Measurements from ENCODE around the gene TNFSF18.

The TNFSF18 gene

DNA sequence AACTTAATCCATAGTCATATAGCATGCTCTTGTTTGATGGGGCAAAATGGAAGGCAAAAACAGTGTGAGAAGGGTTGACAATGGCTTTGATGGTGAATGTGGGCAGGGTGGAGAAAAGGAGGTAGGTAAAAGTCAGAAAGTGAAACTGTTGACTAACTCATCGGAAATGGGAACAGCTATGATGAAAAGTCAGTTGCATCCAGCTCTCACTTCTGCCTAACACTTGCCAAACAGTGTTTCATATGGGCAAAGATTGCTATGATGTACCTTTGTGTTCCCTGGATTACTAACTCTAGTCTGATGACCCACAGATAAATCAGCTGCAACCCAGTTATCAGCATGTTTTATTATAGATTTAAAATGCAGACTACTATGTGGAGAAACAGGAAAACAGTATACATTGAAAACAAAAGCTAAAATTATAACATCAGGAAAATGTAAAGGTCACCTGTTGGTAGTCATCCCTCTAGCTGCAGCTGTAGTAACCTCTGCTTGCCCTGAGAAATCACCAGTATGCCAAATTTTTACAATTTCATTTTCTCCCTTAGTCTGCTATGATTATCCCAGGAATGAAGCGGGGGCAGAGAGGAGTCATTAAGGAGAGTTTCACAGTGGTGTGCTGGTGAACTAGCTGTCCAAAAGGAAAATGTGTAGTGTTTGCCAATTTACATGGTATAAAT, 11.7 kb downstream of the TNFSF18 start:
- no peak for DNase-seq

DNA sequence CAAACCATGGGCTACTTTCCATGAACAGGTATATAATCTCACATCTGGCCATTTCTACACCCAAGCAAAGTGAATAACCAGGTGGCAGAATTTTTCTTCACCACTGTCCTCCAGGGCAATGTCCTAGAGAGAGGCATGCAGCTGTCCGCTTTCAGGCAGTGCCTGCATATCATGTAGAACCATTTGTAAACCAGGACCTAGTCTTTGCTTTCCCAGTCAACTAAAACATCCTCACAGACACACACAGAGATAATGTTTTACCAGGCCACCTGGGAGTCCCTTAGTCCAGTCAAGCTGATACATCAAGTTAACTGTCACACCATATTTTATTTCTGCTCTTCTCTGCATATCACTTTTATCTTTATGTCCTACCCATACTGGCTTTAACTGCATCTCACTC, 26.2 kb downstream of the TNFSF18 start:
- DNase-seq, result no peak

DNA sequence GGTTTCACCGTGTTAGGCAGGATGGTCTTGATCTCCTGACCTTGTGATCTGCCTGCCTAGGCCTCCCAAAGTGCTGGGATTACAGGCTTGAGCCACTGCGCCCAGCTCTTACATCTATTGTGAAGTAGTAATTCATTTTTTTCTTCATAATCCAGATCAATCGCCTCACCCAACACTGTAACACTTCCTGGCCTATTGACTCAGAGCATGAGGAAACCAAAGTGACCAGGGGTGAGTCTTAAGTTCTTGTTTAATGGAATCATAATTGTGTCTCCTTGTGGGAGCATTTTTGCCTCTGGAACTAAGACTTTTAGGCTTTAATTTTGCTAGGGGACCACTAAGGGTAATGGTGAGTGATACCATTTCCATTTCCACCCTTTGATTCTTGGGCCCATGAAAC, 27.4 kb downstream of the TNFSF18 start:
- no peak for DNase-seq

DNA sequence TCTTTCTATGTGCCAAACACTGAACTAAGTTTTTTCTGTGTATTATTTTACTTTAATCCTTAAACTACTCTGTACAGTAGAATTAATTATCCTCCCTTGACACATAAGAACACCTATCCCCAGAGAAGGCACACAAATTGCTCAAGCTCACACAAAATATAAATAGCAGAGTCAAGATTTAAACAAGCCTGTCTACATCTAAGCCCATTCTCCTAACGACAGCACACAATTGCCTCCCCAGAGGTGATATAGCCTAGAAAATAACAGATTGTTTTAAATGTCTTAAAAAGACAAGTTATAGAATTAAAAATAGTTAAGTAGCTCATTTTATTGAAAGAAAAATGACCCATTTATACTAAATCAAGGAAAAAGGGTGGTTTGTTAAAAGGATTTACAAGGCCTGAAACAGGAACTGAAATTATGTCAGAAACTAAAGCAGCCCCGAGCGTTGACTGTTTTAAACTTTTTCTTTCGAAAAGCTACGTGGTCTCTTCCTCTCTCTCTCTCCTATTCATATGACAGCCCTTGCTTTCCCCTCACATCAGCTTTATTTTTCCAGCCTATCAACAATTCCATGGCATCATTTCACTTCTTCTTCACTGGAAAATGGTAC, 30.5 kb downstream of the TNFSF18 start:
- DNase-seq, result no peak

DNA sequence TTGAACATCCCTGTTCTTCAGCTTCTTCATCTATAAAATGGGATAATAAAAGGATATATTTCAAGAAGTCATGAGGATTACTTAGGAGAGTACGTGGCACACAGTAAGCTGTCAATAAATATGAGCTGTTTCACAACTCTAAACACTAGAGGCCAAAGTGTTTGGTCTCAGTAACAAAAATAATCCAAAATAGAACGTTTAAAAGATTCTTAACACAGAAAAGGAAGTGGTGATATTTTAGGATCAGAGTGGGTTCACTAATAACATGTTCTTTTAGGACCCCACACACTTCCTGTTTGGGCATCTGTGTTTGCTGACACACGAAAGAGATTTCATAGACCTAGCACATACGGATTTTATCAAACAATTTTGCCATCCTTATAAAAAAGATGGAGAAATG, 32.9 kb downstream of the TNFSF18 start:
- no peak for DNase-seq

DNA sequence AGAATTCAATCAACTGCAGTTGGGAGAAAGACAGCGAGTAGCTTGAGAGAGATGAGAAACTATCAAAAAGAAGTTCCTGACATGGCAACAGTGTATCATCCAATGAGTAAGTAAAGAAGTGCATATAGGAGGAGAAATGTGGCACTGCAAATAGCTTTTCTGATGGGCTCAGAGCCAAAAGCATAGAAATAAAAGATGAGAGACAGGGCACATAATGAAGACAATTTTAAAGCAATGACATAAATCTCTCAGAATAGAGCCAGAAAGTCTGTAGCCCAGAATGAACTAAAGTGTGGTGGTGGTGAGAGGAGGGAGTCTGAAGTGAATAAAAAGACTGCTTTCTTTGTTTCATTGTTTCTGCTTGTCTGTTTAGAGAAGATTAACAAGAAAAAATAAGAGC, 34.3 kb downstream of the TNFSF18 start:
- DNase-seq, result no peak

DNA sequence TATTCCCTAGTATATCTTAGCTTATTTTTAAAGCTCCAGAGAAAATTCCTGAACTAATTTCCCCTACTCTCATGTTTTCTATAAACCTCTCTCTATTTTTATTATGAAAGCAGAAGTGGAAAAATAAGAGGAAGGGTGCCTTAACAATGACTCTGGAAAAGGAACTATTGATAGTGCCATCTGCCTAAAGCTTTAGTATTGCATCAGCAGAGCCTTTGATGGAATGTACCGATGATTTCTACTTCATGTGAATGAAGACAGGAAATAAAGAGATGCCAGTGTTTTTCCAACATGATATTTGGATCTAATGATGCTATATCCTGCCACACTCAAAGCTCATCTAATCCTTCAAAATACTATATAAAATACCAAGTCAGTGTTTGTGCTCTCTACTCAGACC, 35.1 kb downstream of the TNFSF18 start:
- DNase-seq, result no peak

DNA sequence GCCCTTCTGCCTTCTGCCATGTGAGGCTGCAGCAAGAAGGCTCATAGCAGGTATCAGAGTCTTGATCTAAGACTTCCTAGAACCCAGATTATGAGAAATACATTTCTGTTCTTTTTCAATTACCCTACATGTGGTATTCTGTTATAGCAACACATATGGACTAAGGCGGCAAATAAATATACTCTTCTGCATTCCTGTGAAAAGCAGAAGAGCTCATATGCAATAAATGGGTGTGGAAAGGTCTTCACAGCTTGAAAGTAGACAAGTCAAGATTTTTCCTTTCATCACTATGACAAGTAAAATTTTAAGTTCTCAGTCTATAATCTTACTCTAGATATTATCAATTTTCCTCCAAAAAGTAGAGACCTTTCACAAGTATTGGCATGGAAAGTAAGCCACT, 36.6 kb downstream of the TNFSF18 start:
- DNase-seq, result no peak

DNA sequence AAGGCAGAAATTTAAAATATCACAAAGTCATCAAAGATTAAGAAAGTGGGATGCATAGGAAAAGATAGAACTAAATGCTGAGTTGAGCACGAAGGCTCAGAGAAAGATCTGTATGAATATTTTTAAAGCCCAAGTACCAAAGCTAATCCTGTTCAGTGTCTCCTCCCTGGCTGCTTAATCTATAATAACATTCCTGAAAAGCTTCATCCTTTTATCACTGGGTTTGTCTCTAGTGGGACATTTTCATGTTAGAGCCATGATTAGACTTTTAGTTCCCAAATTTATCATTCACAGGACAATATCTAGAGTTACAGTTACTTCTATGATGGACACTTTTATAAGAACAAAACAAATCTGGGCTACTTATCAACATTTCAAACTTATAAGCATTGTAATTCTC, 38.6 kb downstream of the TNFSF18 start:
- DNase-seq, result no peak

DNA sequence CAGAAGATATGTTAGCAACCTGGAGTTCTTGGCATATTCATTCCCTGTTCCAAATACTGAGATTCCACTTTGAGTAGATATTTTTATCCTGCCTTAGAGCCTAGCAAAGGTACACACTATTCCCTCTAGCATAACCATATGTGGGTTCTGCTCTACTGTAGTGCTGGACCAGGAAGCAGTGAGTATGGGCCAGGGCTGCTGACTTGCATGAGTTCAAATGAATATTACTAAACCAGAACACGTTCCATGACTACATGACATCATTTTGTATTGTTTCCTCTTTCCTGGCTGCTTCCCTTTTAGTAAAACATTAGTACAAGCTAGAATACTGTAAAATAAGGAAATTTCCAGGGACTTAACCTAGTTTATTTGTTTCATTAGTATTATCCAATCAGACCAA, 41.1 kb downstream of the TNFSF18 start:
- DNase-seq, result no peak

DNA sequence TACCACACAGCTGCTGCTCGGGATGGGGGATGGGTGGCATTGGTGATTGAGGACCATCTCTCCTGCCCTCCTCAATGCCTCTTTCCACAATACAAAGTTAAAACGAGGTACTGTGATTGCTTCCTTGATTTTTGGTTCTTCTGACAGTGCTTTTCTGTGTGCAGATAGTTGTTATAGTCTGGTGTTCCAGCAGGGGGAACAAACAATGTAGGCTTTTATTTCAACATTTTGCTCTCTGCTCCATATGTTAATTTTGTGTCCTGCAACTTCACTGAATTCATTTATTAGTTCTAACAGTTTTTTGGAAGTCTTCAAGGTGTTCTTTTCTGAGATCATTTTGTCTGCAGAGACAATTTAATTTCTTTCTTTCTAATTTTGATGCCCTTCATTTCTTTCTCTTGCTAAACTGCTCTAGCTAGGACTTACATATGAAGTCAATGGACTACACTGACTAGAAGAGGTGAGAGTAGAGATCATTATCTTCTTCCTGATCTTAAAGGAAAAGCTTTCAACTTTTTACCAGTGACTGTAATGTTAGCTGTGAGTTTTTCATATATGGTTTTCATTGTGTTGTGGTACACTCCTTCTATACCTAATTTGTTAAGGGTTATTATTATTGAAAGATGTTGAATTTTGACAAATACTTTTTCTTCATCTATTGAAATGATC, 45.4 kb downstream of the TNFSF18 start:
- DNase-seq, result no peak

DNA sequence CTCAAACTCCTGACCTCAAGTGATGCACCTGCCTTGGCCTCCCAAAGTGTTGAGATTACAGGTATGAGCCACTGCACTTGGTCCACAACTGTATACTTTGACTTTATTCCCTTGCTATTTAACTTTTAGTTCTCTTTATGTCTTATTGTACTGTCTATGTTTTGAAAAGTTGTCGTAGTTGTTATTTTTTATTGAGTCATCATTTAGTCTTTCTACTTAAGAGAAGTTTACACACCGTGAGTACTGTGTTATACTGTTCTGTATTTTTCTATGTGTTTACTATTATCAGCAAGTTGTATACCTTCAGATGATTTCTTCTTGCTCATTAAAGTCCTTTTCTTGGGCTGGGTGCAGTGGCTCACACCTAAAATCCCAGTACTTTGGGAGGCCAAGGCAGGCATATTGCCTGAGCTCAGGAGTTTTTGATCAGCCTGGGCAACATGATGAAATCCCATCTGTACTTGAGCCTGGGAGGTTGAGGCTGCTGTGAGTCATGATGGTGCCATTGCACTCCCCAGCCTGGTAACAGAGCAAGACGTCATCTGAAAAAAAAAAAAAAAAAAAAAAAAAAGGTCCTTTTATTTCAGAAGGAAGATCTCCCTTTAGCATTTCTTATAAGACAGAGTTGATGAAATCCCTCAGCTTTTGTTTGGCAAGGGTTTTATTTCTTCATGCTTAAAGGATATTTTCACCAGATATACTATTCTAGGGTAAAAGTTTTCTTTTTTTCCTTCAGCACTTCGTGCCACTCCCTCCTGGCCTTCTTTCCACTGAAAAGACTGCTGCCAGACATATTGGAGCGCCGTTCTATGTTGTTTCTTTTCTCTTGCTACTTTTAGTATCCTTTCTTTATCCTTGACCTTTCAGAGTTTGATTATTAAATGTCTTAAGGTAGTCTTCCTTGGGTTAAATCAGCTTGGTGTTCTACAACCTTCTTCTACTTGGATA, 47.6 kb downstream of the TNFSF18 start:
- no peak for DNase-seq

DNA sequence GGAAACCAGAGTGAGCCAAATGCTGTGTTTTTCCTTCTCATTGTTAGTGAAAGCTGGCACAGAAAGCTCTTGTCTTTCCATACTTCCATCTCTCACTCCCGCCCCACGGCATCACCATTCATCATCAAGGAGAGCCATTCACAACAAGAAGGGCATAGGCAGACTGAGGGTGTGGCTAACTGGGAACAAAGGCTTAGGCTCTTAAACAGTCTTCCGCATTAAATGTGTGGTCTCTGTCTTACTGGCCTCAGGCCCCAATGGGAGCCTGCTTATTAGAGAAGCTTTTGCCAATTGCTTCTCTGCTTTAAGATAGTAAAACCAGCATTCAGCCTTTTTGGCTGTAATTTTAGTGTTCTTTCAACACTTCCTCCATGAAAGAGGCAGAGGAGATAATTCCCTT, 51.4 kb downstream of the TNFSF18 start:
- DNase-seq, result no peak

DNA sequence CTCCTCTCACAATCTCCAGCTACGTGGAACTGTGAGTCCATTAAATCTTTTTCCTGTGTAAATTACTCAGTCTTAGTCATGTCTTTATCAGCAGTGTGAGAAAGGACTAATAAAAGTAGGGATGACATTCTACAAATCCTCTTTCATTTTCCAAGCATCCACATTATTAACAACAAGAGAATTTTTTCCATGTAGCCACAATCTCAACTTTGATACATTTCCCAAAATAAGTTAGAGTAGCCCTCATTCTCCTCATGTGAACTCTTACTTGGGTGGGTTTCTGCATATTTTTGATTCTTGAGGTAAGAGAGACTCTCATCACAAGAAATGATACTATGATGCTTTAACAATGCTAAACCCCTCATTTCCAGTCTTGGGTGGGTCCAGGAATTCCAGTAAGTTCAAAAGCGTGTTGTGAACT, 52.8 kb downstream of the TNFSF18 start:
- DNase-seq, result no peak

DNA sequence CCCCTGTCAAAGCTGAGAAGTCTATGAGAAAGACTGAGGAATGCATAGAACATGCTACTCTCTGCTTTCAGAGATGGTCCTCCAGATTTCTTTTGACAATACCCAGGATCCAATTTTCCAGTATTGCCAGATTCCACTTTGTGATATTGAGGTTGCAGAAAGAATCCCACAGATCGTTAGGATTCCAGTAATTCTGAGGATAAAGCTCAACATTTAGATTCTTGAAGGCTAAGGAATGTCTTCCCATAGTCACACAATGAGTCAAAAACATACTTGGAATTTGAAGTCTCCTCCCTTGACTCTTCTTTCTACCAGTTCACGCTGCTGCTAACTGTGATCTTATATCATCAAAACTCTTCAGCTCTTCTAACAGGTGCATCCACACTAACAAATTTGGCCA, 57.1 kb downstream of the TNFSF18 start:
- no peak for DNase-seq

DNA sequence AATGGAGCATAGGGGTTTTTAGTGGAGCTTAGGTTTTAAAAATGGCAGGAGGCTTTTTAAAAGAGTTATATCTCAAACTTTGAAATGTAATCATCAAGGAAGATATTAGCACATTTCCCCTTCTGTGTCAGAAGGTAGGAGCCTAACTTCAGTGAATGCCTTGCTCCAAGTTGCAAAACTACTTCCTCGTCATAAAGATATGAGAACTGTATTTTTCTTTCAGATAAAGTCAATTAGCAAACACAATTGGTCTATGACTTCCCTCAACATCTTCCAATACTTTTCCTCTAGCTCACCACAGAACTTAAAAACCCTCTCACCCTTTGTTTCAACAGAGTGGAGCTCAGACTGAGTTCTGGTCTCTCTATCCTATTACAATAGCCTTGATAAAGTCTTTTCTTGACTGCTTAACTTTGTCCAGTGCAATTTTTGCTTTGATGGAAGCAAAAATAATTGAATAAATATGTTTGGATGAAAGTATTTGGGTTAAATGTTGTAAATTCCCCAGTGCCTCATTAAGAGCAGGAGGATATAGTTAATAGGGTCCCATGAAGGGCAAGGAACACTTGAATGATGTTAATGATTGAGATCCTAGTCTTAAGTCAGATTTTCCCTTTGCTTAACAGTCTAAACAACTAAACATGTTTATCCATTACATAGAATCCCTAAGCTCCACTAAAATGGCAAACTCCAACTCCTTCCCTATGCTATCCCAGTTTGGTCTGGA, 58.9 kb downstream of the TNFSF18 start:
- no peak for DNase-seq

DNA sequence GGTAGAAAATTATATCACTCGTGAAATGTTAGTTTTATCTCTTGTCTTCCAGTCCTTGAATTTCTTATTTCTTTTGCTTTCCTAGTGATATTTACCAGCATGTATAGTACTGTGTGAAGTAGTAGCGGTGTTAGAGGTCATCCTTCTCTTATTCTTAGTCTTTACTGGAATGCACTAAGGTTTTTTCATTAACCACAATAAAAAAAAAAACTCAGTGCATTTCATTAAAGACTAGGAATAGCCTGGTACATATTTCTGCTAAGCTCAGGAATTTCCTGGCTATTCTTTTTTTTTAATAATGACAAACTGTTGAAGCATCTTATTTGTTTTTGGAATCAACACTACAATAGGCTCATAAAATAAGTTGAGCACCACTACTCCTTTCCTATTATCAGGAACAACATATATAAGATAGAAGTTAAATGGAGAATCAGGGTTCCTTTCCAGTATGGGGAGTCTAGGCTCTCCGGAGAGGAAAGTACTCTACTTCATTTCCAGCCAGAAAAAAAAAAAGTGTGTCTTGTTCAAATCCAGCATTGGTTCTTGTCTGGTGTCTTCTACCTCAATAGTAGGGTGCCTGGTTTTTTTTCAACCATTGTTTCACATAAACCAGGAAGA, 60.0 kb downstream of the TNFSF18 start:
- no peak for DNase-seq
